K562 (cell line): ENCODE measurements around the gene ZDHHC19. TPM values are rescaled to one million over a fixed set of nuclear protein-coding genes. Genes with fewer than 3 reads are reported as not detected.

ENCODE experiments used
- ARID2 ChIP-seq: fragments of 450-650 bp; IDR thresholded peaks from 2 replicates; pipeline ENCODE4 v1.6.1; 2017; ENCODE audit warnings: antibody characterized with exemption, mild to moderate bottlenecking
- ARNT ChIP-seq, 2 experiments: fragments of 450-650 bp; IDR thresholded peaks; 2 replicates each; pipeline ENCODE4 v1.6.1; 2016; ENCODE audit warnings: mild to moderate bottlenecking in 1 of 2
- ATF6 ChIP-seq: sonication (generic); formaldehyde crosslinking; IDR thresholded peaks from 2 replicates; pipeline ENCODE4 v1.4.0; 2020; ENCODE audit warnings: mild to moderate bottlenecking, missing genetic modification reagents
- E2F4 ChIP-seq: sonication (generic); formaldehyde crosslinking; IDR thresholded peaks from 2 replicates; pipeline ENCODE4 v1.8.0; 2022; ENCODE audit warnings: mild to moderate bottlenecking, low read depth, missing genetic modification reagents
- EHMT2 ChIP-seq: fragments of 450-650 bp; IDR thresholded peaks from 2 replicates; pipeline ENCODE4 v1.6.1; 2018; ENCODE audit warnings: antibody characterized with exemption
- FOXK2 ChIP-seq, 2 experiments: fragments of 450-650 bp; IDR thresholded peaks in 1 of 2; conservative IDR thresholded peaks in 1 of 2; 2 replicates each; pipeline ENCODE4 v1.6.1; 2016; ENCODE audit warnings: low read depth in 2 of 2, mild to moderate bottlenecking in 1 of 2
- HDAC3 ChIP-seq: fragments of 450-650 bp; IDR thresholded peaks from 2 replicates; pipeline ENCODE4 v1.6.1; 2018; ENCODE audit warnings: borderline replicate concordance, mild to moderate bottlenecking, moderate library complexity; ENCODE audit not compliant: partially characterized antibody
- HDGF ChIP-seq: fragments of 450-650 bp; IDR thresholded peaks from 2 replicates; pipeline ENCODE4 v1.6.1; 2016
- ILF3 ChIP-seq: fragments of 450-650 bp; IDR thresholded peaks from 2 replicates; pipeline ENCODE4 v1.6.1; 2018; ENCODE audit warnings: antibody characterized with exemption, mild to moderate bottlenecking, moderate library complexity, borderline replicate concordance
- MIER1 ChIP-seq: fragments of 450-650 bp; IDR thresholded peaks from 2 replicates; pipeline ENCODE4 v1.6.1; 2016; ENCODE audit warnings: antibody characterized with exemption, mild to moderate bottlenecking, low read depth
- NELFE ChIP-seq: IDR thresholded peaks from 2 replicates; pipeline ENCODE4 v1.6.1; 2011; ENCODE audit warnings: mild to moderate bottlenecking; ENCODE audit not compliant: insufficient read depth, insufficient read length
- NFRKB ChIP-seq: fragments of 450-650 bp; IDR thresholded peaks from 2 replicates; pipeline ENCODE4 v1.6.1; 2016; ENCODE audit warnings: low read depth
- PCBP2 ChIP-seq: fragments of 200-400 bp; formaldehyde crosslinking; IDR thresholded peaks from 2 replicates; pipeline ENCODE4 v1.6.1; 2018; ENCODE audit warnings: low read length, low read depth, mild to moderate bottlenecking, moderate library complexity; ENCODE audit not compliant: poor library complexity, severe bottlenecking
- POLR3A ChIP-seq: IDR thresholded peaks from 2 replicates; pipeline ENCODE4 v1.6.1; 2011; ENCODE audit warnings: borderline replicate concordance, mild to moderate bottlenecking, moderate library complexity; ENCODE audit not compliant: insufficient read length, insufficient read depth; ENCODE audit errors: extremely low read depth
- RFX7 ChIP-seq: fragments of 250-450 bp; sonication (Bioruptor Pico); IDR thresholded peaks from 2 replicates; pipeline ENCODE4 v1.5.1; 2021; ENCODE audit warnings: mild to moderate bottlenecking
- SNIP1 ChIP-seq: fragments of 450-650 bp; IDR thresholded peaks from 2 replicates; pipeline ENCODE4 v1.7.1; 2017; ENCODE audit warnings: low read depth, mild to moderate bottlenecking
- TRIM28 ChIP-seq: fragments of 450-650 bp; IDR thresholded peaks from 2 replicates; pipeline ENCODE4 v1.6.1; 2017
- TSC22D4 ChIP-seq: fragments of 450-650 bp; IDR thresholded peaks from 2 replicates; pipeline ENCODE4 v1.6.1; 2016; ENCODE audit warnings: missing genetic modification characterization, missing biosample characterization, control low read depth
- VEZF1 ChIP-seq: fragments of 200-800 bp; sonication (Bioruptor generic); IDR thresholded peaks from 2 replicates; pipeline ENCODE4 v1.6.1; 2017; ENCODE audit warnings: missing genetic modification characterization, missing compliant biosample characterization
- ZBTB2 ChIP-seq: fragments of 450-650 bp; IDR thresholded peaks from 2 replicates; pipeline ENCODE4 v1.6.1; 2016; ENCODE audit warnings: antibody characterized with exemption
- ZC3H4 ChIP-seq: sonication (generic); formaldehyde crosslinking; IDR thresholded peaks from 2 replicates; pipeline ENCODE4 v1.9.0; 2021; ENCODE audit warnings: missing genetic modification reagents, borderline replicate concordance
- ZNF3 ChIP-seq: fragments of 250-450 bp; sonication (Bioruptor Pico); IDR thresholded peaks from 2 replicates; pipeline ENCODE4 v1.5.0; 2021; ENCODE audit warnings: mild to moderate bottlenecking, moderate library complexity
- ZNF76 ChIP-seq: fragments of 250-450 bp; sonication (Bioruptor Pico); IDR thresholded peaks from 2 replicates; pipeline ENCODE4 v1.4.0; 2020; ENCODE audit warnings: mild to moderate bottlenecking, moderate library complexity, borderline replicate concordance
- polyA plus RNA-seq, 8 experiments: library from polyadenylated mRNA; depleted of rRNA in 4 of 8; stranded (reverse) in 5 of 8; unstranded in 3 of 8; fragments of >200 nt; fragmentation: Nextera tagmentation in 2 of 8; fragmentation: Illumina TruSeq in 1 of 8; extraction: Ambion mirVana in 2 of 8; extraction: Trizol in 1 of 8; gene quantifications; 2 replicates each; pipeline versions ENCODE4 v1.2.1 to v1.2.3, GENCODE V29; 2011 to 2014; ENCODE audit warnings: inconsistent platforms in 1 of 8, missing spikeins in 1 of 8
- total RNA-seq, 7 experiments: library from RNA; depleted of rRNA in 6 of 7; stranded (reverse); fragments of >200 nt in 6 of 7; fragmentation: Illumina TruSeq in 2 of 7; extraction: Trizol in 2 of 7; gene quantifications; 2 replicates each; pipeline versions ENCODE4 v1.2.1 to v1.2.3, GENCODE V29; 2011 to 2021; ENCODE audit warnings: low replicate concordance in 1 of 7

Gene ZDHHC19
- total and polyA plus RNA-seq, 9 of the 15 experiments (the other 6 are each of a cell fraction or from before 2014, with no cell fraction given): 0.40 to 5.5 (median 1.1) TPM

GRCh38 chr3:196164576-196164975 is 46.6 kb downstream of the ZDHHC19 start (continued):
- peak; percentile 25 to 26; a peak in 2 of 4 replicates for TF ChIP-seq FOXK2 (conservative IDR thresholded peaks at IDR 0.05 in 1 of 2, IDR thresholded peaks at IDR 0.05 in 1 of 2; ENCODE audit: low read depth in 2 of 2)
- TF ChIP-seq NFRKB: peak; percentile 31; the same call in 1 of the 2 replicates
- TF ChIP-seq E2F4 (CRISPR knock-in tag): no peak
- no peak for TF ChIP-seq ZNF3 (CRISPR knock-in tag)
- no peak for TF ChIP-seq HDAC3
- no peak for TF ChIP-seq RFX7
- TF ChIP-seq NELFE: no peak
- TF ChIP-seq POLR3A: no peak
- 0 out of 2 replicates have a peak, but pooled peaks have one; percentile 39 for TF ChIP-seq MIER1
- TF ChIP-seq ZC3H4 (CRISPR knock-in tag): no peak
- peak; percentile 63; the same call in 1 of the 2 replicates for TF ChIP-seq ARID2
- TF ChIP-seq ARNT (IDR thresholded peaks at IDR 0.05): peak in 1 of 2 experiments; percentile 51; a peak in 1 of 4 replicates
- peak; percentile 26; the same call in 1 of the 2 replicates for TF ChIP-seq SNIP1
- no peak; the same call in 1 of the 2 replicates for TF ChIP-seq TSC22D4
- TF ChIP-seq ZBTB2: 0 out of 2 replicates have a peak, but pooled peaks have one; percentile 37
- TF ChIP-seq ZNF76 (CRISPR knock-in tag): no peak
- no peak for TF ChIP-seq ILF3
- TF ChIP-seq HDGF: peak; percentile 97
- TF ChIP-seq PCBP2: no peak
- TF ChIP-seq EHMT2: peak; percentile 51
- no peak for TF ChIP-seq TRIM28
- TF ChIP-seq VEZF1 (CRISPR knock-in tag): no peak
- no peak for TF ChIP-seq ATF6 (CRISPR knock-in tag)
